Measurements from ENCODE around the gene IMPA2. TPM values are rescaled to one million over a fixed set of nuclear protein-coding genes. Genes with fewer than 3 reads are reported as not detected.

The IMPA2 gene
- total and polyA plus RNA-seq, 2 of the 13 experiments (the other 11 are each of a cell fraction or from before 2014, with no cell fraction given), result 37.8 to 71.8 TPM

- TF ChIP-seq WIZ (CRISPR knock-in tag; IDR thresholded peaks at IDR 0.05) (no peak), ZFP41 (CRISPR knock-in tag; IDR thresholded peaks at IDR 0.05; ENCODE audit: borderline replicate concordance) (no peak), ZNF775 (CRISPR knock-in tag; IDR thresholded peaks at IDR 0.05; ENCODE audit: borderline replicate concordance) (no peak), ZNF20 (CRISPR knock-in tag; IDR thresholded peaks at IDR 0.05) (no peak), SRSF4 (IDR thresholded peaks at IDR 0.05; ENCODE audit: low read depth, low read length, poor library complexity, severe bottlenecking) (no peak), ZNF572 (CRISPR knock-in tag; IDR thresholded peaks at IDR 0.05) (no peak), CENPX (CRISPR knock-in tag; IDR thresholded peaks at IDR 0.05) (no peak), IRX3 (CRISPR knock-in tag; IDR thresholded peaks at IDR 0.05; ENCODE audit: borderline replicate concordance, low read depth) (no peak), ZNF619 (CRISPR knock-in tag; IDR thresholded peaks at IDR 0.05) (no peak), ARID3A (IDR thresholded peaks at IDR 0.05; ENCODE audit: low read depth, low read length) (no peak), HNRNPL (IDR thresholded peaks at IDR 0.05; ENCODE audit: low read depth, low read length) (no peak), SALL2 (CRISPR knock-in tag; IDR thresholded peaks at IDR 0.05) (no peak), TIGD3 (CRISPR knock-in tag; IDR thresholded peaks at IDR 0.05; ENCODE audit: borderline replicate concordance) (no peak), ZNF552 (CRISPR knock-in tag; IDR thresholded peaks at IDR 0.05; ENCODE audit: borderline replicate concordance) (no peak), HMGXB3 (CRISPR knock-in tag; IDR thresholded peaks at IDR 0.05; ENCODE audit: borderline replicate concordance) (no peak), PAF1 (CRISPR knock-in tag; IDR thresholded peaks at IDR 0.05) (no peak), ZBED4 (CRISPR knock-in tag; IDR thresholded peaks at IDR 0.05; ENCODE audit: borderline replicate concordance) (no peak), DDIT3 (CRISPR knock-in tag; IDR thresholded peaks at IDR 0.05) (no peak), ZBTB8A (CRISPR knock-in tag; IDR thresholded peaks at IDR 0.05; ENCODE audit: borderline replicate concordance, low read depth) (no peak)
These were observed 1.7 kb downstream of the IMPA2 start (continued) for GRCh38 chr18:11982981-11983380.

Measured in HepG2 (cell line).